GM21528 (cell line): ENCODE data around the gene CLSTN3.

Source experiments
- ATAC-seq: cut with Tn5 transposase; IDR thresholded peaks from one replicate; pipeline ENCODE4 v1.9.1; 2021; ENCODE audit warnings: mild to moderate bottlenecking, moderate library complexity; ENCODE audit not compliant: unreplicated experiment, low FRiP score

CLSTN3 gene

GRCh38 chr12:7145671-7146070 lies 15.5 kb downstream of the CLSTN3 start:
- ATAC-seq: no peak

GRCh38 chr12:7146228-7146627 lies 16.1 kb downstream of the CLSTN3 start:
- ATAC-seq: no peak

- no peak for ATAC-seq
Measured at GRCh38 chr12:7146906-7147305, 16.7 kb downstream of the CLSTN3 start.

GRCh38 chr12:7150356-7150755 lies 20.2 kb downstream of the CLSTN3 start:
- no peak for ATAC-seq

GRCh38 chr12:7150841-7151240 lies 20.7 kb downstream of the CLSTN3 start:
- no peak for ATAC-seq

- ATAC-seq: no peak
Measured at GRCh38 chr12:7151532-7151931, 21.4 kb downstream of the CLSTN3 start.

- ATAC-seq: no peak
Measured at GRCh38 chr12:7152818-7153217, 22.6 kb downstream of the CLSTN3 start.

GRCh38 chr12:7154042-7154441 lies 23.9 kb downstream of the CLSTN3 start:
- ATAC-seq: no peak

- no peak for ATAC-seq
Measured at GRCh38 chr12:7154901-7155470, 24.8 kb downstream of the CLSTN3 start.

DNA sequence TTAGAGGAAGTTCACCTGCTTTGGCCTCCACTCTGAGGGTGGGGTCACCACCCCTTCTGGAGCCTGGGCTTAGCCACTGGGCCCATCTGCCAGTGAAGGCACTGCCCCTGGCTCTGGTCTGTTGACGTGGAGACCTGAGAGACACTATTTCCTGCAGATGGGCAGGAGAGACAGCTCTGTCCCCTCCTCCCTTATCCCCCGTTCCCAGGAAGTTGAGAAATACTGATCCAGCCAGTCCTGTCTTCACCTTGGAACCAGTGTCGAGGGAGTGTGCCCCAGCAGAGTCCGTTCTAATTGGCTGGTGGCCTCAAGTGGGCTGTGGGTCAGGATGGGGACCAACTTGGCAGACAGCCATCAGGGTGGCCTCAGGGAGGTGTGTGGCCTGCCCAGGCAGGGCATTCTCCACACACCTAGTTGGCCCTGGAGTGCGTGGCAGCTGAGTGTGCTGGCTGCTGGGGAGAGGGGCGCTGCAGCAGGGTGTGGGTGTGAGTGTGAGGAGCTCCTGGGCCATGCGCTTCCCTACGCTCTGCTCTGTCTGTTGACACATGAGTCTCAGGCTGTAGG lies 25.4 kb downstream of the CLSTN3 start:
- no peak for ATAC-seq

- no peak for ATAC-seq
Measured at GRCh38 chr12:7156259-7157197, 26.4 kb downstream of the CLSTN3 start.

DNA sequence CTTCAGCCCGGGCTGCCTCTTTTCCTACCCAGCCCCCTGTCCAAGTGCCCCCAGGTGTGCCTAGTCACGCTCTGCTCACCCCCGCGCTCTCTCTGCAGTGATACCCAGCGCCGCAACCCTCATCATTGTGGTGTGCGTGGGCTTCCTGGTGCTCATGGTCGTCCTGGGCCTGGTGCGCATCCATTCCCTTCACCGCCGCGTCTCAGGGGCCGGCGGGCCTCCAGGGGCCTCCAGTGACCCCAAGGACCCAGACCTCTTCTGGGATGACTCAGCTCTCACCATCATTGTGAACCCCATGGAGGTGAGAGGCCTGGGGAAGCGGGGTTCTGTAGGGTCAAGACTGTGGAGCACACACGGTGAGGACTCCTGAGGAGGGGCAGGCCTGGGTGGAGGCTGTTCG lies 27.2 kb downstream of the CLSTN3 start:
- no peak for ATAC-seq

DNA sequence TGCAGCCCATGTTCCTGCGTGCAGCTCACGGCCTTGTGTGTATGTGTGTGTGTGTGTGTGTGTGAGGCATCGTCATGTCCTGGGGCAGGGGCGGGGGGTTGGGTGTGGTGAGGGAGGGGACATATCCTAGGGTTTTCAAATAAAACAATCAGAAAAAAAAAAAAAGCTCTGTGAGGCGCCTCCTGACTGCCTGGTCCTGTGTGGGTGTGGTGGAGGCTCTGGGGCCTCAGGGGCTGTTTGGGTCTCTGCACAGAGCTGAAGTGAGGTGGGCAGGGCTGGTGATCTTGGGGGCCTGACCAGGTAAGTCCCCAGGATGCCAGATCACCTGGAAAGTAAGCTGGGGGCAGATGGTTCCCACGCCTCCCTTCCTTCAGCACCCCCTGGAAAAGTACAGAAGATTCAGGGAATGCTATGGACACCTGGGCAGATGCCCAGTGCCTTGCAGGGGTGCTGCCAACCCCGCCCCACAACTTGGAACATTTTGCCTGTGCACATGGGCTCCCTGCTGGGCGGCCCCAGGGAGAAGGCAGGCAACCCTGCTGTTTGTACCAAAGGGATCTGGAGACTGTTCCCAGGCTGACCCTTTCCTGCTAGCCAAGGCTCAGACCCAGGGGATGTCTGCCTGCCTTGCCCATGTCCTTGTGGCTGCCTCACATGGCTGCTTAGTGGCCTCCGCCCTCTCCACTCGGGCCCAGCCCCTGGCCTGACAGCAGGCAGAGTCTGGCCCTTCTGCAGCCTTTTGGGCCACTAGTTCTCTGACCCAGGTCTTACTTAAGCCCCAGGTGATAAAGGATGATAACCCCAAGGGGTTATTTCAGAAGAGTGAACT lies 28.8 kb downstream of the CLSTN3 start:
- ATAC-seq: no peak

- ATAC-seq: no peak
Measured at GRCh38 chr12:7160183-7160582, 30.0 kb downstream of the CLSTN3 start.

DNA sequence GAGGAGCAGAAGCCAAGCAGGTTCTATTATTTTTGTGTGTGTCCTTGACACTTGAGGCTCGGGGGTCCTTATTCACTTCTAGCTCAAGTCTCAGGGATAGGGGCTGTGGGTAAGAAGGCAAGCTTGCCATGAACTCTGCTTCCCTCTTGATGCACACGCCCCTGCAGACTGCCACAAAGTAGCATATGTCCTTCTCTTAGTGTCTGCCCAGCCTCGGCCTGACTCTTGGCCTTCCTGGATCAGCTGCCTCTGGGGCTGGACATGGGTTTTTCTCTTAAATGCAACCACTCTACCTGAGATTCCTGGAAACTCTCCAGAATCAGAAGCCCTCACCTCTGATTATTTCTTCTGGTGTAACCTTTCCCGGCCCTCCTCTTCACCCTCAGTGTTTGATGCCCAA lies 31.2 kb downstream of the CLSTN3 start:
- no peak for ATAC-seq

GRCh38 chr12:7161811-7162210 lies 31.6 kb downstream of the CLSTN3 start:
- no peak for ATAC-seq

DNA sequence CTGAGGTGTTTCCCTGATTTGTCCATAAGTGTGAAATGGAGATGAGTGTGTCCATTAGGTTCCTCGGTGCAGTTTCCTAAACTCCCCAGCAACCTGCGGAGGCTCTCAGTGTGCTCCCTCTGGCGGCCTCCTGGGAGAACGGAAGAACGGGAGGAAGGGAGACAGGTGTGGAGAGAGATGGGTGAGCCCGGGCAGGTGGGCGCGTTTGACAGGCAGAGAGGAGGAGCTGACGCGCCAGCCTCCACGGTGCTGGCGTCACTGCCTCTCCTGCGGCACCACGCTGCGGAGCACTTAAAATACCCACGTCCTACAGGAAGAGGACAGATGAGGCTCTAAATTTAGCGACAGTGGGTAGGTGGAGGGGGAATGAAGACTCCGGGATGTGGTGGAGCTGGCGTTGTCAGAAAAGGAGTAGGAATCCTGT lies 32.5 kb downstream of the CLSTN3 start:
- no peak for ATAC-seq

DNA sequence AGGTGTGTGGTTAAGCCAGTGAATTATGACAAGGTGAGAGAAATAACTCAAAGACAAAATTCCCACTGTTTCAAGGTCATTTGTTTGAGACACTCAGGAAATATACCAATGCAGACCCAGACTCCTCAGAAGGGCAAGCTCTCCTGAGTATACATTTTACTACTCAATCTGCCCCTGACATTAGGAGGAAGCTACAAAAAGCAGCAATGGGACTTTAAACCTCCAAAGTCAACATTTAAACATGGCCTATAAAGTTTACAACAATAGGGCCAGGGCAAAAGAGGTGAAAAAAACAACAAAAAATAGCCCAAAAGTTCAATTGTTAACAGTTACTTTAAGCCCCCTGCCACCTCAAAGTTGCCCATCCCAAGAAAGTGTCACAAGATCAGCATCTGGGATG lies 39.8 kb downstream of the CLSTN3 start:
- no peak for ATAC-seq

DNA sequence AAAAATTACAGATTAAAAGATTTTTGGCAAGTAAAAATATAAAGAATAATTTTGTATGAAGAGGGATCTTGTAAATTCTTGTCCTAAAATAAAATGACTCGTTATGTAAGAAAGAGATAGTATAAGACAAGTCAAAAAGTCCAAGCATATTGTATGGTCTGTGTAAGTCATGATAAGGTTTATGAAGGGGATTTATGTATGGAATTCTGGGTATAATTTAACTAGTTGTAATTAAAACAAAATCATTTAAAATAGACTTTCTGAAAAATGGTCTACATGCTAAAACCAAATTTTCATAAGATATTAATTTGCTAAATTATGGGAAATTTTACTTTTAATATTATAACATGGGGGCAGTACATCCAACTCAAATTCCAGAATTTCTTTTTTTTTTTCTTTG lies 41.7 kb downstream of the CLSTN3 start:
- ATAC-seq: no peak

GRCh38 chr12:7175493-7175892 lies 45.3 kb downstream of the CLSTN3 start:
- no peak for ATAC-seq

DNA sequence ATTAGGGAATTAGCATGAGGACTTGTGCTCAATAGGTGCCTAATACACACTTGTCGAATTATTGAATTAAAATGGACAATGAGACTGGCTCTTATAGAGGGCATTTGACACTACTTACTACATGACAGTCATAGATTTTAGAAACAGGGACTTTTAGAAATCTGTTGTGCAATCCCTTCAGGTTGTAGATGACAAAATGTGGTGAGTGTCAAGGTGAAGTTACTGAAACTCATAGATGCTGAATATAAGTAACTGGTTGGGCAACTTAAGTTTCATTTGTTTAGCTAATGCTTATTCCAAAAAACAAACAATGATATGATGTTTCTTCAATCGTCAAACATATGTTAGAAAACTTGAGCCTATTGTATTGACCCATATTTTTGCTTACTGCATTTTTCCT lies 46.4 kb downstream of the CLSTN3 start:
- ATAC-seq: no peak
